Endothelial cell of umbilical vein (primary cell): ENCODE measurements around the gene RTEL1. TPM values are rescaled to one million over a fixed set of nuclear protein-coding genes. Genes with fewer than 3 reads are reported as not detected.

Source experiments
- BruUV-seq: library from RNA; stranded (reverse); fragments of 400-500 nt; replicated peaks from 2 replicates; lab custom pipeline; 2021; lab: Mats Ljungman, UMichigan
- CTCF ChIA-PET: fragments of 300-600, 350-600 bp; sonication (Branson Sonifier 250); formaldehyde crosslinking; loops from one replicate; lab custom pipeline; 2021; ENCODE audit warnings: antibody characterized with exemption, inconsistent platforms; lab: Charles Lee
- POLR2A ChIA-PET: fragments of 300-600, 350-600 bp; sonication (Branson Sonifier 250); formaldehyde crosslinking; loops from one replicate; lab custom pipeline; 2021; ENCODE audit warnings: antibody characterized with exemption, inconsistent platforms; lab: Charles Lee
- DNase-seq: peaks from one replicate; pipeline ENCODE4 v3.0.0-alpha.2; 2011; ENCODE audit warnings: low read depth, low spot score
- FAIRE-seq: peaks from 2 replicates; lab custom pipeline; 2011; peaks lifted over from hg19 to GRCh38; lab: Jason Lieb, UNC
- H2AFZ ChIP-seq: 2 replicates; pipeline ENCODE4 v1.6.0; 2012; ENCODE audit warnings: low read depth, low read length, control low read depth, inconsistent platforms
- H3K27ac ChIP-seq: 2 replicates; pipeline ENCODE4 v1.5.1; 2011; ENCODE audit warnings: low read depth, mild to moderate bottlenecking, control low read depth, low read length, moderate library complexity; ENCODE audit not compliant: insufficient read depth
- H3K27me3 ChIP-seq, 2 experiments: 2 replicates each; pipeline versions ENCODE4 v1.6.0 to v1.6.1; 2011; ENCODE audit warnings: low read length in 2 of 2, mixed read lengths in 1 of 2; ENCODE audit not compliant: control insufficient read depth in 2 of 2, insufficient read depth in 2 of 2
- H3K36me3 ChIP-seq, 2 experiments: 2 replicates in 1 of 2; 3 replicates in 1 of 2; pipeline ENCODE4 v1.5.1; 2011; ENCODE audit warnings: low read length in 2 of 2, mild to moderate bottlenecking in 1 of 2, moderate library complexity in 1 of 2; ENCODE audit not compliant: control insufficient read depth in 2 of 2, insufficient read depth in 2 of 2; ENCODE audit errors: extremely low read depth in 1 of 2
- H3K4me1 ChIP-seq: 3 replicates; pipeline ENCODE4 v1.5.1; 2011; ENCODE audit warnings: mild to moderate bottlenecking, low read length; ENCODE audit not compliant: control insufficient read depth, insufficient read depth; ENCODE audit errors: extremely low read depth
- H3K4me2 ChIP-seq: 2 replicates; pipeline ENCODE4 v1.6.1; 2011; ENCODE audit warnings: low read length, control low read depth, mixed read lengths; ENCODE audit not compliant: insufficient read depth
- H3K4me3 ChIP-seq, 3 experiments: fragments of 200-600 bp in 1 of 3; sonication (generic), shearing (Covaris generic) in 1 of 3; replicated peaks in 1 of 3; 2 replicates each; pipeline ENCODE4 v1.5.1; 2011 to 2016; ENCODE audit warnings: control low read depth in 3 of 3, low read length in 3 of 3, mild to moderate bottlenecking in 2 of 3, inconsistent platforms in 1 of 3, low read depth in 1 of 3, moderate library complexity in 1 of 3; ENCODE audit not compliant: insufficient read depth in 1 of 3
- H3K79me2 ChIP-seq: 2 replicates; pipeline ENCODE4 v1.6.0; 2012; ENCODE audit warnings: low read length, inconsistent platforms; ENCODE audit not compliant: control insufficient read depth, insufficient read depth
- H3K9ac ChIP-seq: replicated peaks from 2 replicates; pipeline ENCODE3; 2011; ENCODE audit warnings: low read length, control low read depth; ENCODE audit not compliant: insufficient read depth; ENCODE audit errors: extremely low read depth
- H3K9me1 ChIP-seq: replicated peaks from 3 replicates; pipeline ENCODE4 v1.6.0; 2011; ENCODE audit warnings: mild to moderate bottlenecking, low read length; ENCODE audit not compliant: control insufficient read depth, insufficient read depth; ENCODE audit errors: extremely low read depth
- H3K9me3 ChIP-seq: replicated peaks from 2 replicates; pipeline ENCODE4 v1.5.1; 2012; ENCODE audit warnings: low read length, inconsistent platforms; ENCODE audit not compliant: control insufficient read depth, insufficient read depth
- H4K20me1 ChIP-seq: replicated peaks from 2 replicates; pipeline ENCODE3; 2011; ENCODE audit warnings: mild to moderate bottlenecking, low read length; ENCODE audit not compliant: control insufficient read depth, insufficient read depth; ENCODE audit errors: extremely low read depth
- EZH2 ChIP-seq: IDR thresholded peaks from 2 replicates; pipeline ENCODE4 v1.6.1; 2012; ENCODE audit warnings: borderline replicate concordance, low read depth, mild to moderate bottlenecking, moderate library complexity, low read length, inconsistent platforms; ENCODE audit not compliant: severe bottlenecking
- FOS ChIP-seq: IDR thresholded peaks from 2 replicates; pipeline ENCODE4 v1.6.1; 2011; ENCODE audit warnings: mild to moderate bottlenecking, low read length, moderate library complexity, borderline replicate concordance; ENCODE audit not compliant: insufficient read depth
- GATA2 ChIP-seq: IDR thresholded peaks from 2 replicates; pipeline ENCODE4 v1.7.0; 2011; ENCODE audit warnings: low read depth, mild to moderate bottlenecking, moderate library complexity, mixed read lengths, low read length; ENCODE audit not compliant: insufficient read length, insufficient read depth
- JUN ChIP-seq: IDR thresholded peaks from 2 replicates; pipeline ENCODE4 v1.6.1; 2011; ENCODE audit warnings: borderline replicate concordance, low read depth; ENCODE audit not compliant: insufficient read length, insufficient read depth
- MYC ChIP-seq: IDR thresholded peaks from one replicate; pipeline ENCODE4 v1.6.1; 2011; ENCODE audit warnings: mild to moderate bottlenecking, low read depth, low read length
- POLR2A ChIP-seq: IDR thresholded peaks from 2 replicates; pipeline ENCODE4 v1.6.1; 2012; ENCODE audit warnings: low read depth, mild to moderate bottlenecking, control low read depth, low read length
- POLR2AphosphoS5 ChIP-seq: IDR thresholded peaks from 2 replicates; pipeline ENCODE4 v1.6.1; 2012; ENCODE audit warnings: low read depth, mild to moderate bottlenecking, control low read depth, low read length, moderate library complexity; ENCODE audit not compliant: insufficient read depth
- dilution Hi-C: fragments of 300-500 bp; cut with MboI; formaldehyde crosslinking; loops from one replicate; pipeline ENCODE4 v1.15.0; 2019; ENCODE audit warnings: low sequenced_read_pairs; ENCODE audit not compliant: extremely low pct_ligation_motif_present
- intact Hi-C: fragments of 100-400 bp; cut with micrococcal nuclease; formaldehyde crosslinking; loops from one replicate; pipeline ENCODE4 v1.10.0; 2022
- polyA plus RNA-seq, 4 experiments: library from polyadenylated mRNA; depleted of rRNA in 3 of 4; stranded (reverse) in 3 of 4; unstranded in 1 of 4; fragments of >200 nt; gene quantifications; 2 replicates each; pipeline versions ENCODE4 v1.2.1 to v1.2.3, GENCODE V29; 2011 to 2012; ENCODE audit warnings: missing spikeins in 1 of 4
- total RNA-seq: library from RNA; stranded (reverse); gene quantifications from 2 replicates; pipeline ENCODE4 v1.2.3, GENCODE V29; 2021
- TF ChIP-seq, protein P1 (sequence below), 2 donors: IDR thresholded peaks; 1 replicate in 1 of 2; 2 replicates in 1 of 2; pipeline ENCODE4 v1.5.1; 2011; ENCODE audit warnings: low read length in 2 of 2, mild to moderate bottlenecking in 2 of 2, moderate library complexity in 2 of 2, control low read depth in 1 of 2, inconsistent platforms in 1 of 2, low read depth in 1 of 2; ENCODE audit not compliant: insufficient read depth in 1 of 2; ENCODE audit errors: extremely low read depth in 1 of 2
- TF ChIP-seq, protein P2 (sequence below): IDR thresholded peaks from 2 replicates; pipeline ENCODE4 v1.6.1; 2011; ENCODE audit not compliant: insufficient read depth, insufficient read length

RTEL1 gene
- total and polyA plus RNA-seq, 2 donors (not counting 3 experiments of a cell fraction or from before 2014, with no cell fraction given), result 17.0 to 44.9 TPM

DNA sequence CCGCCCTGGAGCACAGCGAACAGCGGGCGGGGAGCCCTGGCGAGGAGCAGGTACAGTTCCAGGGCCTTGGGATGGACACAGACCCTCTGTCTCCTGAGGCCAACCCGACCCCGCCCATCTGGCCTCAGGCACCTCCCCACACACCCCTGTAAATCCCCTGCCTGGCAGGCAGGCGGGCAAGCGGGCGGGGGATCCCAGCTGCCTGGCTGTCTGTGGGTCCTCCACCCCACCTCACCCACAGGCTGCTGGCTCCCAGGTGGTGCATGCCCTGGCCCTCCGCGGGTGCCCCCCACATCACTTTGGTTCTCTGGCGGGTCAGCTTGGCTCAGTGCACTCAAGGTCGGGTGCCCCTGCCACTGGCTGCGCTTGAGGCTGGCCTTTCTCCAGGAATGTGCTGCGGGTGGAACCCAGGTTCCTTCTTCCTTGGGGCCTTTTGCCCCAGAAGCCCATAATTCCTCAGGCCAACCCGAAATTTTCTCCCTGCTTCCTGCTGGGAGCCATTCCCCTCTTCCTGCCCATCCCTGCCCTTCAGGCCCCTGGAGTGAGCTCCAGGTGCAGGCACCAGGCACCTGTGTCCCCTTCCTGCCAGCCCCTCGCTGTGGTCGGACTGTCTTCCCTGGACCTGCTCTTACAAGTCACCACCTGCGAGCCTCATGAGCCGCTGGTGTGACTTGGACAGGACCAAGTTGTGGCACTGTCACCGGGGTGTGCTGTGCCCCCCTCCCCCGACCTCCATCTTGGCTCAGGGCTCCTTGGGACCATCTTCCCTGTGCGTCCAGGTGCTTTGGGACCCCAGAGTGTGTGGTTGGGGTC is 33.0 kb downstream of the RTEL1 start:
- no peaks in the 10 kb centered on the region for H3K36me3 ChIP-seq
- no peak overlapping the region for H2AFZ ChIP-seq
- peaks cover 28% of the 10 kb centered on the region for H3K4me1 ChIP-seq
- H3K9me1 ChIP-seq, result no peaks in the 10 kb centered on the region
- no TSS peak for BruUV-seq
- FAIRE-seq (no peak), DNase-seq (no peak)
- ChIA-PET POLR2A (no interaction called here), CTCF (interaction anchor here (1.5 kb wide), 1 partner anchor 9 kb away, joined by 4 read pairs; no protein-coding TSS in a partner anchor)
- TF ChIP-seq, protein P1, sequence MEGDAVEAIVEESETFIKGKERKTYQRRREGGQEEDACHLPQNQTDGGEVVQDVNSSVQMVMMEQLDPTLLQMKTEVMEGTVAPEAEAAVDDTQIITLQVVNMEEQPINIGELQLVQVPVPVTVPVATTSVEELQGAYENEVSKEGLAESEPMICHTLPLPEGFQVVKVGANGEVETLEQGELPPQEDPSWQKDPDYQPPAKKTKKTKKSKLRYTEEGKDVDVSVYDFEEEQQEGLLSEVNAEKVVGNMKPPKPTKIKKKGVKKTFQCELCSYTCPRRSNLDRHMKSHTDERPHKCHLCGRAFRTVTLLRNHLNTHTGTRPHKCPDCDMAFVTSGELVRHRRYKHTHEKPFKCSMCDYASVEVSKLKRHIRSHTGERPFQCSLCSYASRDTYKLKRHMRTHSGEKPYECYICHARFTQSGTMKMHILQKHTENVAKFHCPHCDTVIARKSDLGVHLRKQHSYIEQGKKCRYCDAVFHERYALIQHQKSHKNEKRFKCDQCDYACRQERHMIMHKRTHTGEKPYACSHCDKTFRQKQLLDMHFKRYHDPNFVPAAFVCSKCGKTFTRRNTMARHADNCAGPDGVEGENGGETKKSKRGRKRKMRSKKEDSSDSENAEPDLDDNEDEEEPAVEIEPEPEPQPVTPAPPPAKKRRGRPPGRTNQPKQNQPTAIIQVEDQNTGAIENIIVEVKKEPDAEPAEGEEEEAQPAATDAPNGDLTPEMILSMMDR (IDR thresholded peaks at IDR 0.05; ENCODE audit: extremely low read depth in 1 of 2, insufficient read depth in 1 of 2, low read depth in 1 of 2, low read length in 2 of 2), result no peak
- TF ChIP-seq EZH2 (no peak), JUN (no peak), POLR2AphosphoS5 (no peak), POLR2A (no peak), MYC (no peak), GATA2 (no peak), FOS (no peak)
- TF ChIP-seq, protein P2, sequence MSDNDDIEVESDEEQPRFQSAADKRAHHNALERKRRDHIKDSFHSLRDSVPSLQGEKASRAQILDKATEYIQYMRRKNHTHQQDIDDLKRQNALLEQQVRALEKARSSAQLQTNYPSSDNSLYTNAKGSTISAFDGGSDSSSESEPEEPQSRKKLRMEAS, result no peak
- no peaks in the 10 kb centered on the region for H4K20me1 ChIP-seq
- intact Hi-C loops (no loop called here), dilution Hi-C loops (no loop called here)
- H3K4me2 ChIP-seq, result no peak overlapping the region
- no peaks in the 10 kb centered on the region for H3K9me3 ChIP-seq
- no peaks in the 10 kb centered on the region for H3K27me3 ChIP-seq
- no peak overlapping the region for H3K27ac ChIP-seq
- H3K79me2 ChIP-seq, result no peaks in the 10 kb centered on the region
- H3K9ac ChIP-seq, result no peak overlapping the region
- H3K4me3 ChIP-seq, result no peak overlapping the region
